Endodermal cell (in vitro differentiated cells): ENCODE data around the gene AUTS2. TPM values are rescaled to one million over a fixed set of nuclear protein-coding genes. Genes with fewer than 3 reads are reported as not detected.

Source experiments
- DNase-seq: peaks from one replicate; pipeline ENCODE4 v3.0.0-alpha.2; 2017
- H3K27ac ChIP-seq: 2 replicates; pipeline ENCODE4 v1.5.1; 2013; ENCODE audit warnings: mild to moderate bottlenecking, low read depth, low read length, moderate library complexity
- H3K27me3 ChIP-seq: 2 replicates; pipeline ENCODE4 v1.6.1; 2013; ENCODE audit warnings: mild to moderate bottlenecking, low read length, moderate library complexity; ENCODE audit not compliant: insufficient read depth, control insufficient read depth, poor library complexity, severe bottlenecking
- H3K36me3 ChIP-seq: 2 replicates; pipeline ENCODE4 v1.7.0; 2013; ENCODE audit warnings: mild to moderate bottlenecking, low read length, moderate library complexity; ENCODE audit not compliant: control insufficient read depth, insufficient read depth
- H3K4me1 ChIP-seq: one replicate; pipeline ENCODE4 v1.7.0; 2013; ENCODE audit warnings: low read length; ENCODE audit not compliant: control insufficient read depth, insufficient read depth
- H3K4me3 ChIP-seq: 2 replicates; pipeline ENCODE4 v1.5.1; 2013; ENCODE audit warnings: mild to moderate bottlenecking, low read length, moderate library complexity
- H3K9ac ChIP-seq: 2 replicates; pipeline ENCODE4 v1.6.1; 2013; ENCODE audit warnings: mild to moderate bottlenecking, low read length, moderate library complexity; ENCODE audit not compliant: poor library complexity, severe bottlenecking; ENCODE audit errors: extremely low read depth
- H3K9me3 ChIP-seq: 2 replicates; pipeline ENCODE4 v1.6.1; 2013; ENCODE audit warnings: mild to moderate bottlenecking, low read length, moderate library complexity; ENCODE audit not compliant: control insufficient read depth
- H3K27ac Mint-ChIP-seq: 2 replicates; pipeline ENCODE4 v1.8.0; 2020; ENCODE audit warnings: mixed read lengths
- H3K27me3 Mint-ChIP-seq: 2 replicates; pipeline ENCODE4 v1.8.0; 2021; ENCODE audit warnings: mild to moderate bottlenecking, mixed read lengths; ENCODE audit not compliant: insufficient read depth
- H3K36me3 Mint-ChIP-seq: 2 replicates; pipeline ENCODE4 v1.8.0; 2020; ENCODE audit warnings: low read depth, mixed read lengths
- H3K4me1 Mint-ChIP-seq: 2 replicates; pipeline ENCODE4 v1.8.0; 2020; ENCODE audit warnings: mixed read lengths
- H3K4me3 Mint-ChIP-seq: 2 replicates; pipeline ENCODE4 v1.8.0; 2020; ENCODE audit warnings: mild to moderate bottlenecking, moderate library complexity, mixed read lengths
- H3K9me3 Mint-ChIP-seq: 2 replicates; pipeline ENCODE4 v1.8.0; 2020; ENCODE audit warnings: mild to moderate bottlenecking, mixed read lengths
- WGBS, 2 experiments: methylation state at CpG; one replicate each; pipeline versions ENCODE4 v1.1.5 to v1.1.7; 2013; ENCODE audit warnings: missing lambda C conversion rate in 2 of 2, mixed read lengths in 1 of 2; ENCODE audit not compliant: insufficient coverage in 1 of 2, insufficient read length in 1 of 2; 5-methylcytosine and 5-hydroxymethylcytosine counted together
- total RNA-seq, 2 donors: library from RNA; stranded (reverse); fragmentation: NEBNext Ultra II Directional in 1 of 2; extraction: Animal tissue kit (Norgen Biotek cat#: 25700) in 1 of 2; gene quantifications; 2 replicates in 1 of 2; 3 replicates in 1 of 2; pipeline ENCODE4 v1.2.1, GENCODE V29; 2021
- TF ChIP-seq, protein P1 (sequence below): fragments of 200-600 bp; sonication (generic); conservative IDR thresholded peaks from 2 replicates; pipeline ENCODE4 v1.5.0; 2021; ENCODE audit warnings: antibody characterized with exemption, mild to moderate bottlenecking

The AUTS2 gene
- total RNA-seq, 2 donors from 2014 or later = 76.8 to 106 TPM

DNA sequence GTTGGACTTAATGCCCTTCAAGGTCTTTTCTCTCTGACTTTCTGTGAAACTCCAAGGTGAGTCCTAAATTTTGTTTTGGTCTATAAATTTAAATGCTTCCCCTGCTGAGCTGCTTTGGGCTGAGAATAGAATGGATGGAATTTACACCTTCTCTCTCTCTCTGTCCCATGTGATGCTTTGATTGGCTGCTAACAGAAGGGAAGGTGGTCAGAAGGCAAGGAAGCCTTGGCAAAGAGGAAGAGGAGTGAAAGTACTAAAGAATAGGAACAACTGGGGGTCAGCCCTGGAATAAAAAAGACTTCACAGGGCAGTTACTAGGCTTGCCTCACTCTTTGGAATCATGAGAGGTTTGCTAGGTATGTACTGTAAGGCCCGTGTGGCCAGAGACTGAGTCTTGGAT is 260.2 kb downstream of the AUTS2 start:
- H3K27ac Mint-ChIP-seq = no peak overlapping the region
- 68% methylated on average over 1 of the region's 1 CpG; no CpG with 5 or more reads in 1 of the 2 experiments for WGBS, 2 experiments

GRCh38 chr7:69859342-69859741 is 261.1 kb downstream of the AUTS2 start:
- no peak overlapping the region for H3K9ac ChIP-seq
- Mint-ChIP-seq H3K27me3 (no peaks in the 10 kb centered on the region), H3K9me3 (no peaks in the 10 kb centered on the region), H3K36me3 (no peaks in the 10 kb centered on the region), H3K27ac (no peak overlapping the region), H3K4me1 (peaks cover 78% of the 10 kb centered on the region), H3K4me3 (no peak overlapping the region)
- H3K36me3 ChIP-seq = no peaks in the 10 kb centered on the region
- peaks cover 30% of the 10 kb centered on the region for H3K4me1 ChIP-seq
- no peak for DNase-seq
- H3K4me3 ChIP-seq = no peak overlapping the region
- TF ChIP-seq, protein P1, sequence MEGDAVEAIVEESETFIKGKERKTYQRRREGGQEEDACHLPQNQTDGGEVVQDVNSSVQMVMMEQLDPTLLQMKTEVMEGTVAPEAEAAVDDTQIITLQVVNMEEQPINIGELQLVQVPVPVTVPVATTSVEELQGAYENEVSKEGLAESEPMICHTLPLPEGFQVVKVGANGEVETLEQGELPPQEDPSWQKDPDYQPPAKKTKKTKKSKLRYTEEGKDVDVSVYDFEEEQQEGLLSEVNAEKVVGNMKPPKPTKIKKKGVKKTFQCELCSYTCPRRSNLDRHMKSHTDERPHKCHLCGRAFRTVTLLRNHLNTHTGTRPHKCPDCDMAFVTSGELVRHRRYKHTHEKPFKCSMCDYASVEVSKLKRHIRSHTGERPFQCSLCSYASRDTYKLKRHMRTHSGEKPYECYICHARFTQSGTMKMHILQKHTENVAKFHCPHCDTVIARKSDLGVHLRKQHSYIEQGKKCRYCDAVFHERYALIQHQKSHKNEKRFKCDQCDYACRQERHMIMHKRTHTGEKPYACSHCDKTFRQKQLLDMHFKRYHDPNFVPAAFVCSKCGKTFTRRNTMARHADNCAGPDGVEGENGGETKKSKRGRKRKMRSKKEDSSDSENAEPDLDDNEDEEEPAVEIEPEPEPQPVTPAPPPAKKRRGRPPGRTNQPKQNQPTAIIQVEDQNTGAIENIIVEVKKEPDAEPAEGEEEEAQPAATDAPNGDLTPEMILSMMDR = no peak
- WGBS, 2 experiments = 100% methylated on average over 1 of the region's 1 CpG; no CpG with 5 or more reads in 1 of the 2 experiments
- no peaks in the 10 kb centered on the region for H3K9me3 ChIP-seq
- no peaks in the 10 kb centered on the region for H3K27me3 ChIP-seq
- no peak overlapping the region for H3K27ac ChIP-seq

More for the DNA sequence above, 260.2 kb downstream of the AUTS2 start:
- Mint-ChIP-seq H3K4me1 (peaks cover 83% of the 10 kb centered on the region), H3K27me3 (no peaks in the 10 kb centered on the region), H3K9me3 (no peaks in the 10 kb centered on the region), H3K36me3 (no peaks in the 10 kb centered on the region), H3K4me3 (no peak overlapping the region)
- H3K4me1 ChIP-seq = peaks cover 30% of the 10 kb centered on the region
- no peaks in the 10 kb centered on the region for H3K27me3 ChIP-seq
- H3K9ac ChIP-seq = no peak overlapping the region
- TF ChIP-seq, protein P1 = no peak
- H3K4me3 ChIP-seq = peak overlapping the region; percentile 5
- no peaks in the 10 kb centered on the region for H3K36me3 ChIP-seq
- no peak overlapping the region for H3K27ac ChIP-seq
- peak; percentile 73 for DNase-seq
- H3K9me3 ChIP-seq = no peaks in the 10 kb centered on the region

DNA sequence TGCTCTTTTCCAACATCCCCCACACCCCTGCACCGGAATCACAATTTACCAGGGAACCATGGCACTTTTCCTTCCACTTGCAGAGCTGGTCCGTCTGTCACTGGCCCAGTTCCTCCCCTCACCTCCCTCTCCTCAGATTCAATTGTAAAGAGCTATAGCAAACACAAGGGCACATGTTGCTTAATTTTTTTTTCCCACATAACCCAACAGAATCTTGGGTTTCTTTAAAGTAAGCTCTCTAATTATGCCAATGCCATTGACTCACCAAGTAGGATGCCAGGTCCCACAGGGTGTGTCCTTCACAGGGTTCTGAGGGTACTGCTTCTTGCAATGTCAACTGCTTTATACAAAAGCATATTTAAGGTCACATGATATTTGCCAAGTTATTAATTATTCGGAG is 262.2 kb downstream of the AUTS2 start:
- Mint-ChIP-seq H3K36me3 (no peaks in the 10 kb centered on the region), H3K4me1 (peaks cover 68% of the 10 kb centered on the region), H3K9me3 (no peaks in the 10 kb centered on the region), H3K4me3 (no peak overlapping the region), H3K27ac (no peak overlapping the region), H3K27me3 (no peaks in the 10 kb centered on the region)
- Histone ChIP-seq H3K36me3 (no peaks in the 10 kb centered on the region), H3K4me1 (peaks cover 30% of the 10 kb centered on the region), H3K27me3 (no peaks in the 10 kb centered on the region), H3K27ac (no peak overlapping the region), H3K4me3 (no peak overlapping the region), H3K9ac (no peak overlapping the region), H3K9me3 (no peaks in the 10 kb centered on the region)
- TF ChIP-seq, protein P1 = no peak
- WGBS, 2 experiments = 85 to 93% methylated on average over 3 of the region's 3 CpGs
- DNase-seq = no peak
